Measurements from ENCODE around the gene ARSA.
"Not testable (repeated sequence)": the region's sequence is repeated elsewhere in the genome, so short reads cannot be mapped to it uniquely, and the experiment has no call there.

ARSA gene

GRCh38 chr22:50640296-50640695 lies 12.3 kb upstream of the ARSA start:
- H3K27ac Mint-ChIP-seq; H3K36me3 Mint-ChIP-seq; H3K9me3 Mint-ChIP-seq; ATAC-seq (replicated peaks); DNase-seq; H3K4me1 Mint-ChIP-seq; H3K4me3 Mint-ChIP-seq: not testable (repeated sequence)
- H3K27me3 Mint-ChIP-seq = peaks cover 11 to 26% of the 10 kb centered on the region in 2 donors

GRCh38 chr22:50635591-50635990 lies 7.6 kb upstream of the ARSA start:
- Mint-ChIP-seq H3K27ac (no peak overlapping the region), H3K9me3 (peaks cover 0 to 4% of the 10 kb centered on the region in 2 donors), H3K4me3 (no peak overlapping the region), H3K4me1 (peaks cover 0 to 1% of the 10 kb centered on the region in 2 donors), H3K27me3 (no peaks in the 10 kb centered on the region), H3K36me3 (peaks cover 0 to 5% of the 10 kb centered on the region in 2 donors)
- no peak for DNase-seq
- no peak for ATAC-seq (replicated peaks)

- no peak overlapping the region for H3K4me3 Mint-ChIP-seq
- peaks cover 0 to 5% of the 10 kb centered on the region in 2 donors for H3K36me3 Mint-ChIP-seq
- H3K27me3 Mint-ChIP-seq = no peaks in the 10 kb centered on the region
- H3K9me3 Mint-ChIP-seq = peaks cover 0 to 4% of the 10 kb centered on the region in 2 donors
- DNase-seq = no peak
- no peak overlapping the region for H3K27ac Mint-ChIP-seq
- peaks cover 3 to 10% of the 10 kb centered on the region in 2 donors for H3K4me1 Mint-ChIP-seq
- ATAC-seq (replicated peaks) = no peak
These were observed 5.8 kb upstream of the ARSA start for GRCh38 chr22:50633771-50634170.

GRCh38 chr22:50633086-50633485 lies 5.1 kb upstream of the ARSA start:
- DNase-seq = no peak
- H3K4me3 Mint-ChIP-seq = no peak overlapping the region
- no peak overlapping the region for H3K27ac Mint-ChIP-seq
- H3K36me3 Mint-ChIP-seq = peaks cover 0 to 5% of the 10 kb centered on the region in 2 donors
- peaks cover 9 to 15% of the 10 kb centered on the region in 2 donors for H3K4me1 Mint-ChIP-seq
- no peak for ATAC-seq (replicated peaks)
- H3K9me3 Mint-ChIP-seq = peaks cover 0 to 4% of the 10 kb centered on the region in 2 donors
- no peaks in the 10 kb centered on the region for H3K27me3 Mint-ChIP-seq

- H3K27ac Mint-ChIP-seq = no peak overlapping the region
- H3K4me3 Mint-ChIP-seq = no peak overlapping the region
- H3K27me3 Mint-ChIP-seq = no peaks in the 10 kb centered on the region
- peaks cover 20 to 23% of the 10 kb centered on the region in 2 donors for H3K4me1 Mint-ChIP-seq
- DNase-seq (no peak), ATAC-seq (replicated peaks) (no peak)
- peaks cover 4 to 5% of the 10 kb centered on the region in 2 donors for H3K36me3 Mint-ChIP-seq
- no peaks in the 10 kb centered on the region for H3K9me3 Mint-ChIP-seq
These were observed 2.4 kb upstream of the ARSA start for GRCh38 chr22:50630376-50630775.

GRCh38 chr22:50628543-50629134 lies 687 bp upstream of the ARSA start:
- DNase-seq (no peak), ATAC-seq (replicated peaks) (peak in 1 of 2 donors; percentile 19)
- Mint-ChIP-seq H3K27me3 (no peaks in the 10 kb centered on the region), H3K27ac (peak overlapping the region; percentile 70), H3K4me3 (peak overlapping the region; percentile 80 to 86), H3K9me3 (no peaks in the 10 kb centered on the region), H3K36me3 (peaks cover 8 to 16% of the 10 kb centered on the region in 2 donors), H3K4me1 (peaks cover 19 to 30% of the 10 kb centered on the region in 2 donors)

- peaks cover 26 to 40% of the 10 kb centered on the region in 2 donors for H3K4me1 Mint-ChIP-seq
- no peaks in the 10 kb centered on the region for H3K27me3 Mint-ChIP-seq
- ATAC-seq (replicated peaks) (peak in 1 of 2 donors; percentile 17), DNase-seq (no peak)
- H3K9me3 Mint-ChIP-seq = no peaks in the 10 kb centered on the region
- H3K27ac Mint-ChIP-seq = peak overlapping the region; percentile 51
- peaks cover 8 to 16% of the 10 kb centered on the region in 2 donors for H3K36me3 Mint-ChIP-seq
- H3K4me3 Mint-ChIP-seq = peak overlapping the region; percentile 80 to 86
These were observed 906 bp downstream of the ARSA start for GRCh38 chr22:50626850-50627641.

GRCh38 chr22:50626314-50626849 lies 1.6 kb downstream of the ARSA start:
- Mint-ChIP-seq H3K27me3 (no peaks in the 10 kb centered on the region), H3K27ac (peak overlapping the region; percentile 51), H3K4me1 (peaks cover 33 to 47% of the 10 kb centered on the region in 2 donors), H3K4me3 (peak overlapping the region; percentile 73 to 77), H3K36me3 (peaks cover 8 to 16% of the 10 kb centered on the region in 2 donors), H3K9me3 (no peaks in the 10 kb centered on the region)
- no peak for ATAC-seq (replicated peaks)
- no peak for DNase-seq

- H3K36me3 Mint-ChIP-seq = peaks cover 8 to 16% of the 10 kb centered on the region in 2 donors
- DNase-seq = no peak
- H3K9me3 Mint-ChIP-seq = no peaks in the 10 kb centered on the region
- H3K27ac Mint-ChIP-seq = no peak overlapping the region
- H3K4me3 Mint-ChIP-seq = no peak overlapping the region
- ATAC-seq (replicated peaks) = no peak
- H3K27me3 Mint-ChIP-seq = no peaks in the 10 kb centered on the region
- peaks cover 39 to 53% of the 10 kb centered on the region in 2 donors for H3K4me1 Mint-ChIP-seq
These were observed 2.2 kb downstream of the ARSA start for GRCh38 chr22:50625568-50626313.

GRCh38 chr22:50625131-50625567 lies 2.8 kb downstream of the ARSA start:
- H3K4me1 Mint-ChIP-seq = peaks cover 41 to 59% of the 10 kb centered on the region in 2 donors
- H3K27ac Mint-ChIP-seq = no peak overlapping the region
- no peaks in the 10 kb centered on the region for H3K27me3 Mint-ChIP-seq
- no peaks in the 10 kb centered on the region for H3K9me3 Mint-ChIP-seq
- peaks cover 8 to 16% of the 10 kb centered on the region in 2 donors for H3K36me3 Mint-ChIP-seq
- ATAC-seq (replicated peaks) (no peak), DNase-seq (no peak)
- no peak overlapping the region for H3K4me3 Mint-ChIP-seq

GRCh38 chr22:50624347-50625130 lies 3.4 kb downstream of the ARSA start:
- Mint-ChIP-seq H3K9me3 (no peaks in the 10 kb centered on the region), H3K4me3 (no peak overlapping the region), H3K27me3 (no peaks in the 10 kb centered on the region), H3K4me1 (peaks cover 41 to 66% of the 10 kb centered on the region in 2 donors), H3K36me3 (peaks cover 8 to 16% of the 10 kb centered on the region in 2 donors), H3K27ac (no peak overlapping the region)
- no peak for ATAC-seq (replicated peaks)
- DNase-seq = no peak

GRCh38 chr22:50622723-50623327 lies 5.1 kb downstream of the ARSA start:
- ATAC-seq (replicated peaks) (no peak), DNase-seq (no peak)
- Mint-ChIP-seq H3K27ac (peak overlapping the region; percentile 95), H3K27me3 (no peaks in the 10 kb centered on the region), H3K9me3 (no peaks in the 10 kb centered on the region), H3K4me3 (no peak overlapping the region), H3K4me1 (peaks cover 33 to 57% of the 10 kb centered on the region in 2 donors), H3K36me3 (peaks cover 8 to 16% of the 10 kb centered on the region in 2 donors)

All from stimulated activated naive B cell treated with anti-CD40 and anti-IgM and Interleukin-4, amounts not matched to agents 10 μg/mL and 1 μg/mL and 100 μg/mL, for 72 hours (primary cell).